GM10248 (cell line): ENCODE data around the gene KNTC1.
"Not testable (repeated sequence)": the region's sequence is repeated elsewhere in the genome, so short reads cannot be mapped to it uniquely, and the experiment has no call there.

Experiments used
- CTCF ChIA-PET: fragments of 300-600 bp; sonication (Branson Sonifier 250); formaldehyde crosslinking; extraction: SDS; loops from one replicate; lab custom pipeline; 2021; ENCODE audit warnings: antibody characterized with exemption; lab: Yijun Ruan, JAX
- POLR2A ChIA-PET: fragments of 350-650 bp; sonication (Branson Sonifier 250); formaldehyde crosslinking; extraction: SDS; loops from one replicate; lab custom pipeline; 2020; ENCODE audit warnings: antibody characterized with exemption; lab: Yijun Ruan, JAX
- DNase-seq: peaks from one replicate; pipeline ENCODE4 v3.0.0; 2012; ENCODE audit errors: extremely low spot score
- CTCF ChIP-seq: IDR thresholded peaks from 2 replicates; pipeline ENCODE4 v1.5.1; 2012; ENCODE audit warnings: mild to moderate bottlenecking, low read depth; ENCODE audit errors: extremely low read depth, missing control alignments, control extremely low read depth

Gene KNTC1

GRCh38 chr12:122486805-122487426 lies 40.1 kb upstream of the KNTC1 start:
- no peak for DNase-seq
- ChIA-PET POLR2A (interaction anchor here (0.8 to 2.6 kb wide), 3 partner anchors 9 to 14 kb away, joined by 3 to 15 read pairs (median 3); partner anchors contain the start of gene ZCCHC8), CTCF (interaction anchor here (1.5 to 4.7 kb wide), 3 partner anchors 10 to 25 kb away, joined by 4 to 35 read pairs (median 10); no protein-coding TSS in a partner anchor)
- TF ChIP-seq CTCF, result no peak

DNA sequence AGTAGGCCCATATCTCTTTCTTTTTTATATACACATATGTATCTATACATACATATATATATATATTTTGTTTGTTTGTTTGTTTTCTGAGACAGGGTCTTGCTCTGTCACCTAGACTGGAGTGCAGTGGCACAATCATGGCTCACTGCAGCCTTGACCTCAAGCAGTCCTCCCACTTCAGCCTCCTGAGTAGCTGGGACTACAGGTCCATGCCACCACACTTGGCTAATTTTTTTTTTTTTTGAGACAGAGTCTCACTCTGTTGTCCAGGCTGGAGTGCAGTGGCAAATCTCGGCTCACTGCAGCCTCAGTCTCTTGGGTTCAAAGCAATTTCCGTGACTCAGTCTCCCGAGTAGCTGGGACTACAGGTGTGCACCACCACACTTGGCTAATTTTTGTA lies 39.2 kb upstream of the KNTC1 start:
- CTCF ChIA-PET, DNase-seq: not testable (repeated sequence)
- POLR2A ChIA-PET, result interaction anchor here (2.6 kb wide), 1 partner anchor 13 kb away, joined by 15 read pairs; the partner anchor contains the start of gene ZCCHC8

DNA sequence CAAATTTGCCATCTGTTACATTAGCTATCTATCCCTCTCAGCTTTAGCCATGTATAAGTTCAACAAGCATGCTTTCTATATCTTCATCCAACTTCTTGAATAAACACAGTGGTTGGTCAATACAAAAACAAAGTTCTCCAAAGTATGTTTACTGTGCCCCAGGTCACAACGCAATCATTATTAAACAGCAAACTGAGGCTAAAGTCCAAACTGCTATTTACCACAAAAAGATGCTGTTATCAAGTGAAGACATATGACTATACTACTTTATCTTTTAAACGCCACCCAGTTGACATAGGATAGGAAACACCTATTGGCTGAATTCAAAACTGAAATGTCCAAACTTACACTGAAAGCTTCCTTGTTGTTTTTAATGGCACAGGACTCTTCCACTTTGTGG lies 38.0 kb upstream of the KNTC1 start:
- DNase-seq, result no peak
- ChIA-PET CTCF (interaction anchor here (0.6 to 1.3 kb wide), 5 partner anchors 9 to 90 kb away, joined by 3 to 4 read pairs (median 3); no protein-coding TSS in a partner anchor), POLR2A (interaction anchor here (0.5 kb wide), 1 partner anchor 23 kb away, joined by 3 read pairs; no protein-coding TSS in a partner anchor)
- no peak for TF ChIP-seq CTCF

DNA sequence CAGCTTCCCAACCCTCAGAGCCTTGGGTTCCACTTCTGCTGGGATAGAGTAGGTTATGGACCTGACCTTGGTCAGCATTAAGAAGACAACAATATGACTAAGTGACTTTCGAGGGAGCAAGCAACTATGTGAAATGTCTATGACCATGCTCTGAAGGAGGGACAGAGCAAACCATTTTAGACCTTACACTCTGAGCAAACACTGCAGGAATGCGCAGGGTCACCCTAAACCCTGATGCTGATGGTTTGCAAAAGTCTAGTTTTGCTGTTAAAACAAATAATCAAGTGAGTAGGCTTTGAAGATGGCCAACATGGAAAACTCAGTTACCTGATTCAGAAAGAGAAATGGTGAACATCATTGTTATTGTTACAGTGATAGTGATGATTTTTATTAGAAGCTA lies 35.1 kb upstream of the KNTC1 start:
- ChIA-PET POLR2A (interaction anchor here (2.1 kb wide), 1 partner anchor 10 kb away, joined by 11 read pairs; the partner anchor contains the start of gene ZCCHC8), CTCF (interaction anchor here (1.3 to 7.9 kb wide), 2 partner anchors 9 to 19 kb away, joined by 4 to 48 read pairs; partner anchors contain the start of gene ZCCHC8)
- DNase-seq, result no peak
- no peak for TF ChIP-seq CTCF

DNA sequence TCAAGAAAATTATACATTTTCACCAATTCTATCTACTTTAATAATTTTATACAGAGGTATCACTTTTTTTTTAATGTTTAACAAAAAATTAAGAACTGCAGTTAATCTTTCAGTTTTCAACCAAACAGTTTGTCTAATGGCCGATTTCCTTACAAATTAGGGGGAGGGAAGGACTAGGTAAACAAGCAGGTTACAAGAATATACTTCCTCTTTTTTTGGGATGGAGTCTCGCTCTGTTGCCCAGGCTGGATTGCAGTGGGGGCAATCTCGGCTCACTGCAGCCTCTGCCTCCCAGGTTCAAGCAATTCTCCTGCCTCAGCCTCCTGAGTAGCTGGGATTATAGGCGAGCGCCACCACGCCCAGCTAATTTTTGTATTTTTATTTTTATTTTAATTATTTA lies 33.8 kb upstream of the KNTC1 start:
- POLR2A ChIA-PET, DNase-seq: not testable (repeated sequence)
- CTCF ChIA-PET, result interaction anchor here (0.7 to 7.9 kb wide), 3 partner anchors 8 to 20 kb away, joined by 3 to 48 read pairs (median 3); no protein-coding TSS in a partner anchor

- no peak for DNase-seq
- ChIA-PET CTCF (interaction anchor here (7.9 kb wide), 1 partner anchor 22 kb away, joined by 48 read pairs; no protein-coding TSS in a partner anchor), POLR2A (no interaction called here)
- TF ChIP-seq CTCF, result no peak
Observed at GRCh38 chr12:122495258-122495657, 31.8 kb upstream of the KNTC1 start.

DNA sequence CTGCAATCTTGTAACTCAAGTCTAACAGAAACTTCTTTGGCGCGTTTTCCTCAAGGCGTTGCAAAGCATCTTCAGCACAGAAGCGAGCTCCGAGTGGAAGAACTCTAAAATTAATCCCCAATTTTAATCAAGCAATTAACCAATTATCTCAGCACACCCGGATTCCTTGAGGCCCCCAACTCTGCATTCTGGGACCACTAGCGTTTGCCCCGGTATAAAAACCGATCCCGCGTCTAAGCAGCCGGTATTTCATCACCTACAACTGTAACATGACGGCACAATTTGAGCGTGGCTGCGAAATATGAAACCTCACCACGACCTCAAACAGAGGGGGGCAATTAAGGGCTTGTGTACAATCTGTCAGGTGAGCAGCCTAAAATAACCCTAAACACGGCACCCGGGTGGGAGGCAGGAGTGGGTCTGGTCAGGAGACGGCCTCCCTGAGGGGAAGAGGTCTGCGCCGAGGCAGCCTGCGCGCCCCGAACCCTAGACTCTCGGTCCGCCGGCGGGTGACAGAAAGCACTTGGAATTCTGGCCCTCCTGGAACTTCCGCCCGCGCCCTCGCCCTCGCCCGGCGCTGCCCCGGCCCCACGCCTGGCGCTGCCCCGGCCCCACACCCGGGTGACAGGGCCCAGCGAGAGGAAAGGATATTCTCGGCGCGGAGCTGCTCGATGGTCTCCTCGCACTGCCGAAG lies 26.9 kb upstream of the KNTC1 start:
- POLR2A ChIA-PET, result interaction anchor here (0.7 to 3.2 kb wide), 11 partner anchors 9 to 733 kb away, joined by 3 to 20 read pairs (median 6); partner anchors contain the start of genes KNTC1, MPHOSPH9, MTRFR and RSRC2
- TF ChIP-seq CTCF, result no peak
- CTCF ChIA-PET, result interaction anchor here (1.1 to 2.6 kb wide), 7 partner anchors 8 to 100 kb away, joined by 3 to 22 read pairs (median 11); no protein-coding TSS in a partner anchor

More for the DNA sequence above, 26.9 kb upstream of the KNTC1 start:
- DNase-seq, result peak; percentile 41
